Hematopoietic multipotent progenitor cell treated with erythropoietin and hydrocortisone succinate and interleukin-3 and kit ligand, for 8 days (in vitro differentiated cells): ENCODE results near the gene CORO1C.

ENCODE experiments used
- DNase-seq: peaks from one replicate; pipeline ENCODE4 v3.0.0-alpha.2; 2015

CORO1C gene

DNA sequence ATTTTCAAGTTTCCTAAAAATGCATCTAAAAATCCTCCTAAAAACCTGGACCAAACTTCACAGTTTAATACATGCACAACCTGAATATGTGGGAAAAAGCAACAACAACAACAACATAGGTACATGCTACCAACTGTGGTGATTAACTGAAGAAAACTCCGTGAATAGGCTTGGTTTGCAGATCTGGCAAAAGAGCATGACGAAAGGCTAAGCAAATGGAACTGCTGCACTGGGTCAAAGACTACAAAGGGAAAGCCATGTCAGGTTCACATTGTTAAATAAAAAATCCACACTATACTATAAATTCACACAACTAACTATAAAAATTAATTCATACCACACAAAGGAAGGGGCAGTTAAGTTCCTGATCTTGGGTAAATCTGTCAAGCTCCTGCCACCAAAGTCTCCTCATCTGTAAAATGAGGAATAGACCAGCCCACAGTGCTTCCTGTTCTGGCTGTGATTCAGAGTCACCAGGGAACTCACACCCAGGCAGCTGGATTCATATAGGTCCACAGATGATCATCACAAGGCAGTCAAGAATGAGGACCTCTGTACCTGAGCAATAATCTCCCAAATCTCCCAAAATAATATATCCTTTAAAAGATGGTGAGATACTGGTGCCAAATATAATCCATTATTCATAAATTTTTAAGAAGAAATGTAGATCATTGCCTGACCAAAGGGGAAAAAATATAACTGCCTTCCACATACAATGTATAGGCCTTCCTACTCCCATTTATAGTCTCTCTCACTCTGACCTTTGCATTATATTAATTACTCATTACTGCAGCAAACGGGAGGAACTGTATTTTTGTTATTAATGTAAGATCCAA is 7.0 kb downstream of the CORO1C start:
- DNase-seq = no peak

DNA sequence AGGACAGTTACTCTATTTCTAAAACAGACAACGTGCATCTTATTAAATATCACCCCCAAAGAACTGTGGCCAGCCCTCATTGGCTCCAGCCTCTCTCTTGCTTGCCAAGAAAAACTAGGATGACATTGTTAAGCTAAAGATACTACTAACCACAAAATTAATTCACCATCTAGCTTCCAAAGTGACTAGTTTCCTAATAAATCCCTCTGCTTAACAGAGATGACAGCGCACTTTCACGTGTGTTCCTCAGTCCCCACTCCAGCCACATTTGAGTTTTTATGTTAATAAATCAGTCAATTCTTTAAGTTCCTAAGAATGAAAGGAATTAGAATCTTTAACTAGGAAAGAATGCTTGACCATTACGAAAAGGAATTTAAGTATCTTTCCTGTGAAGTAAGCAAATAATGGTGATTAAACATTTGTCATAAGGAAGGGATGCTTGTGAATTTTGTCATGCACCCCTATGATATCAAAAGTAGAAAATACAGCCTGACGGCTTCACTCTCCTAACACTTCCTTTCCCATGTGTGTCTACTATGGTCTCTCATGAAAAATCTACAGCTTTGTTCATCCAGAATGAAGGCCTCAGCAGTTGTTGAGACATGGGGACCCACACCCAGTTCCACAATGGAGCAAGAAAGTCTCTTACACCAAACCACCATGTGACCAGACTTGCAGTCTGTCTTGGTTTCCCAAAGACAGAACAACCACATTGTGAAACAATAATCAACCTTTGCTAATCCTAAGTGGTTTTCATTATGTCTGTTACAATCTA is 8.1 kb downstream of the CORO1C start:
- peak; percentile 54 for DNase-seq

DNA sequence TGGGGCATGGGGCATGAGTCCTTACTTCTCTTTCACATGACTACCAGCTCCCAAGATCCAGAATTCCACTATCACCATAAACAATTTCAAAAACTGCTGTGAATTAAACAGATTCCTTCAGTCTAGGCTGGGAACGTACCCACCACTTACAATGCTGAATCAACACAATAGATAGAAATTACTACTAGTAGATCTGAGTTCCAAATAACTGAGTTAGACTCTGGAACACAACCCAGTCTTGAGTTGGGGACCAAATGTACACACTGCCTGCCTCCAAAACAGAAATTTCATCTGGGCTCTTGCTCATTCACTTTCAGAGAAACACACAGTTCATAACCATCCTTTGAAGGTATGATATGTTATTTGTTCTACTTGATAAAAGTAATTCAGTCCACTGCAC is 8.9 kb downstream of the CORO1C start:
- DNase-seq = no peak

DNA sequence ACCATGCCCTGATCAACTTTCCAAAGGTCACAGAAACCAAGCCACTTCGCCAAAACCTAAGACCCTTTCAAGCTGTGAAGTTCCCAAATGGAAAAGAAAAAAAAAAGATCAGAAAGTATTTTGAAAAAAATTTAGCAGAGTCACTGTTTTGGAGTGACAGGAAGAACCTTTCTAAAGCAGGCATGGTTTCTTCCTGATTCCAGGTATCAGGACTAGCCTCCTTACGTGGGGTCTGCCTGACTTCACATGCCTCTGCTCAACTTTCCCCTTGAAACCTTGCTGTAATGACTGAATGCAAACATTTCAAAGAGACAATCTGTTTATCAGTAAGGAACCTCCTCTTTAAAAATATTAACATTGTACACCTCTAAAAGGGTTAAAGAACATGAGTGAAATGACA is 9.5 kb downstream of the CORO1C start:
- DNase-seq = no peak

DNA sequence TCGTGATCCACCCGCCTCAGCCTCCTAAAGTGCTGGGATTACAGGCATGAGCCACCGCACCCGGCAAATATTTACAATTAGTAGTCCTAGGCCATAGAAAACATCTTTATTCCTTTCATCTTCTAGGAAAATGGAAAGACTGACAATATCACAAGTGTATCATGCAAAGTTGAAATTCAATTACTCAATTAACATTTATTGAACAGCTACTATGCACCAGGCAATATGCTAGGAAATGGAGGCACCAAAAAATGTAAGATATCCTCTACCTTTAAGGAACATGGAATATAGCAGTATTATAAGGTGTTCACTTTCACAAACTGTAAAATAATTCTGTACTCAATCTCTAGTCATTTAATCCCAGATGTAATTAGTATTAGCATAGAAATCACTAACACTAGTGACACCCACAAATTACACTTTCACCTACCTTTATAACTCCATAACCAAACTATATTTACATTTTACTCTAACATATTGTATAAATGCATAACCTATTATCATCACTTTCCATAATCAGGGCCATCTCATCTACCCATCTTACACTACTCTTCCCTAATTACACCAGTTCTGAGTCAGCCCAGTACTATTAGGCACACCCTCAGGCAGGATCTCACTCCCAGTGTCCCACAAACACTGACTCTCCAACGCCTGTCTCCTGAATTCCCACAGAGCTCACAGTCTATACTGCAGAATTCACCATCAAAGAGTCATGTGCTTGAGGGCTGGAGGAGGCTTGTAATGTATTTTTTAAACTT is 10.4 kb downstream of the CORO1C start:
- DNase-seq = no peak

DNA sequence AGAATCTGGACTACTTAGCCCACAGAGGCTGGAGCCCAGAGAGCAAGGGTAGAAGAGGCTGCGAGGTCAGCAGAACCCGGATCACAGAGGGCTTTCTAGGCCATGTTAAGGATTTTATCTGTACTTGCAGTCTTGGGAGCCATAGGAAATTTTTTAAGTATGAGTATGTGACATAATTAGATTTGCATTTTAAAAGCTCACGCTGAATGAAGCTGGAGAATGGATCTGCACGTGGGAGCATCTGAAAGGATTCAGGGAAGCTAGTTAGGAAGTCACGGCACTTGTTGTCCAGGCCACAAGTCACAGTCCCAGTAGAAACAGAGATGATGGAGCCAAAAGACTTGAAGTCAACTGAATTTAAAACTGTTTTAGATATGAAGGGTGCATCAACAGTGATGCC is 14.1 kb downstream of the CORO1C start:
- DNase-seq = no peak

DNA sequence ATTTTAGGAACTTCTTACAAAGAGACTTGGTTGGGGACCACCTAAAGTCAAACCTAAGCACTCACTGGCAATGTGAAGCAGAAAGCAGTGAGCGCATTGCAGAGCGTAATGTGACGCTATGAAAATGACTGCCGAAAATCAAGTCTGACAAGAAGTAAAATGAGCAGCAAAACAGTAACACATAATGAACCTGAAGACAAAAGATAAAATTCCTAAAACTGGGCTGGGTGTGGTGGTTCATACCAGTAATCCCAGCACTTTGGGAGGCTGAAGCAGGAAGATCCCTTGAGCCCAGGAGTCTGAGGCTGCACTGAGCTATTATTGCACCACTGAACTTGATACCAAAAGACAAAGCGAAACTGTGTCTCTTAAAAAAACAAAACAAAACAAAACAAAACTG is 16.5 kb downstream of the CORO1C start:
- no peak for DNase-seq

DNA sequence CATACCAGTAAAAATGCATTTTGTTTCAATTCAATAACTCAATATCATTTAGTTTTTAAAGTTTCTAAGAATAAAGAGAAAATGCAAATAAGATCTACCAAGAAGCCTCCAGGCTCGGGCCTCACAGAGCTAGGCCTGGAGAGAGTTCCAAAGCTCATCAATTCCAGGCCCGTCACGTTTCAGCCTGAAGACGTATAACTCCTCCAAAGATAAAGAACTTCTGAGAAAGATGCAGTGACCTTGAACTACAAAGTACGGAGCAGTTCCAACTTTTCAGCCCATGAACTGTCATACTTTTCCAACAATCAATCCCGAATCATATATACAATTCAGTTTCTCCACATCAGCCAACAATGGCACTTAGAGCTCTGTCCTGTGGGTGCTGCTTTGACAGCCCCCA is 17.8 kb downstream of the CORO1C start:
- DNase-seq = no peak

DNA sequence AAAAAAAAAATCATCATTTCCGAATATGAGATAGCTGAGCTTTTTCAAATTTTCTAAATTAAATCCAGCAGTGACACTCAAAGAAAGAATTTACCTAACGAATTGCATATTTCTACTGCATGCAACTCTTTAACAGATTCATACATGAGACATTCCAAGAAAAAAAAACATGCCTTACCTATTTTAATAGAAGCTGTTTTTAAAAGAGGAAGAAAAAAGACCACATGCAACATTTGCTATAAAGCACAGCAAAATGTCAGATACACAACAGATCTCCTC is 18.5 kb downstream of the CORO1C start:
- DNase-seq = no peak

DNA sequence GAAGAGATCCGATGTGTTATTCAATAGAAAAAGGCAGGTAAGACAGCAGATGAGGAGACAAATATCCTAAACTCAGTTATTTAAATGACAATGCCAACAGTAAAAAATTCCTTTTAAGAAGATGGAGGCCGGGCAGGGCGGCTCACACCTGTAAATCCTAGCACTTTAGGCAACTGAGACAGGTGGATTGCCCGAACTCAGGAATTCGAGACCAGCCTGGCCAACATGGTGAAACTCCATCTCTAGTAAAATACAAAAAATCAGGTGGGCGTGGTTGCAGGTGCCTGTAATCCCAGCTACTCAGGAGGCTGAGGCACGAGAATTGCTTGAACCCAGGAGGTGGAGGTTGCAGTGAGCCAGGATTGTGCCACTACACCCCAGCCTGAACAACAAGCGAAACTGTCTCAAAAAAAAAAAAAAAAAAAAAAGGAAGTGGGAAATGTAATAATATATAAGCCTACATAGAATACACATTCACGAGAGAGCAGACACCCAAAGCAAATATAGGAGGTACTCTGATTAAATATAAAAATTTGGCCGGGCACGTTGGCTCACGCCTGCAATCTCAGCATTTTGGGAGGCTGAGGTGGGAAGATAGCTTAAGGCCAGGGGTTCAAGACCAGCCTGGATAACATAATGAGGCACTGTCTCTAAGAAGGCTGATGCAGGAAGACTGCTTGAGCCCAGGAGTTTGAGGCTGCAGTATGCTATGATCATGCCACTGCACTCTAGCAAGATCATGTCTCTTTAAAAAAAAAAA is 19.0 kb downstream of the CORO1C start:
- no peak for DNase-seq

DNA sequence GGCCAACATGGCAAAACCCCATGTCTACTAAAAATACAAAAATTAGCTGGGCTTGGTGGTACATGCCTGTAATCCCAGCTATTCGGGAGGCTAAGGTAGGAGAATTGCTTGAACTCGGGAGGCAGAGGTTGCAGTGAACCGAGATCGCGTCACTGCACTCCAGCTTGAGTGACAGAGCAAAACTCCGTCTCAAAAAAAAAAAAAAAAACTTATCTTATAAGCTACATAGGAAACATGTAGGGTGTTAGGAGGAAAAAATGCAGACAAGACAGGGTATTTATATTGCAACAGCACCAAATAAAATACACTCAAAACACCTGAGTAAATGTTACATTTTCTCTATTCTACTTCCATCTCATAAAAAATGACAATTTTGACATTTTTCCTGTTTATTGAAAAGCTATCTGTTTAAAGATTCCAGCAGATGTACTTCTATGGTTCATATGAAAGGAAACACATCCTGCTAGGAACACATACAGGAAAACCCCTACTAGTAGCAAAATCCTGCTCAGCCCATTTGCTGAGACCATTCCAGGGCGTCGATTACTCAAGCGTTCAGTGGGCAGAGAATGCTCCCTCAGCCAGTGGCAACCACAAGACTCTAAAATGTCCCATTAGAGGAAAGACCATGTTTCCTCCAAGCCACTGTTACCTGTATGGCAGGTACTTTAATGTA is 19.7 kb downstream of the CORO1C start:
- DNase-seq = no peak

DNA sequence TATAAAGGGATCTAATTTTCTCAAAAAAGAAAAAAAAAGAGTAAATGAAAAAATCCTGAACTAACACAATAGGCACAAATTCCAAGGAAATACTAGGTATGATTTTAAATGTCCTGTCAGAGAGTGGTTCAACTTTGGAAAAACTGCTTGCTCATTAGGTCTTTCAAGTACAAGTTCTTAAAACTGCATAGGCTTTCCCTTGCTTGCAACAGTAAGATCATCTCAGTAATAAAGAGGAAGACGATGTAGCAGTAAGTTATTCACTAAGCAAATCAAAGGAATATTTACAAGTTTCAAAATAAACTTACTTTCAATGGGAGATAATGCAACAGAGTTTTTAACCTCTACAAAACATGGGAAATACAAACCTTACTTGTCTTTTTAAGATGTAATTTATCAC is 21.6 kb downstream of the CORO1C start:
- DNase-seq = no peak

DNA sequence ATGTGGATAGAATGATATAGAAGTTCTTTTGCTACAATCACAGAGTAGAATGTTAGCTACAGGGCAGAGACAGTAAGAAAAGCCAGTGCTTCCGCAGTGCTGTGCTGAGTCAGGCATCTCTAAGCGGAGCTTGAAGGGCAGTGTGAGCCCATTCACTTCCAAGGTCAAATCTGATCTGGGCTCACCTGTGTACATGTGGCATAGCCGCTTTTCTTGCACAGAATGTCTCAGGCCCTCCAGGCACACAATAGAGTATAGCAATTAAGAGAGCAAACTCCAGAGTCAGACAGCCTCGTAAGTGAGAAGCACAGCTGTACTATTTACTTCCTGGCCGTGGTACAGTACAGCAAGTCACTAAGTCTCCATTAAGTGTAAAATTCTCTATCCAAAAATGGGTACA is 26.8 kb downstream of the CORO1C start:
- no peak for DNase-seq

DNA sequence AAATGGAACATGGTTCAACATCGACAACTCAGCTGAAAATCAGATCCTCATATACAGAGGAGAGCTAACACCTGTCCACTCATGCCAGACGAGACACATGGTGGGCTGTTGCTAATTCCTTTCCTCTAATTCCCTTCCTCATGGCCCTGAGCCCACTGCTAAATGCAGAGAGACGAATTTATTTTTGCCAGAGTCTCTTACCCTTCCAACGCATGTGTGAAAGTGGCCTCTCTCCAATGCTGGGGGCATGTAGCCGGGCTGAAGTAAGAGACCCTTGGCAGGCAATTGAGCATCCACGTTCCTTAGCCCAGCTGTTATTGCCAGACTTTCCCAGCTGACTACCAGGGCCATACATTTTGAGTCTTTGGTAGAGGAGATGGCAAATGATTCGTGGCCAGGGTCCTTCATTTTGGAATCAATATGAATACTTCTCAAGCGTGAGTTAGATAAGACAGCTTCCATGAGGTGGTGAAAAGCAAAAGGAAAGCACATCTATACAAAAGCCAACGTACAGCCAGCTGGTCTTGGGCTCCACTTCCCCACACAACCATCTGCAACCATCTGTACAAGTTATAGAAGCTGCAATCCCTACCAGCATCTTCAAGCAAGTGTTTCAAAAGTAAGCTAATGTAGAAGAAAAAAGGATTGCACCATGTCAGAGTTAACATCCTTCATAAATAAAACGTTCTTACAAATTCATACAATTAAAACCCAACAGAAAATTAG is 28.6 kb downstream of the CORO1C start:
- no peak for DNase-seq

DNA sequence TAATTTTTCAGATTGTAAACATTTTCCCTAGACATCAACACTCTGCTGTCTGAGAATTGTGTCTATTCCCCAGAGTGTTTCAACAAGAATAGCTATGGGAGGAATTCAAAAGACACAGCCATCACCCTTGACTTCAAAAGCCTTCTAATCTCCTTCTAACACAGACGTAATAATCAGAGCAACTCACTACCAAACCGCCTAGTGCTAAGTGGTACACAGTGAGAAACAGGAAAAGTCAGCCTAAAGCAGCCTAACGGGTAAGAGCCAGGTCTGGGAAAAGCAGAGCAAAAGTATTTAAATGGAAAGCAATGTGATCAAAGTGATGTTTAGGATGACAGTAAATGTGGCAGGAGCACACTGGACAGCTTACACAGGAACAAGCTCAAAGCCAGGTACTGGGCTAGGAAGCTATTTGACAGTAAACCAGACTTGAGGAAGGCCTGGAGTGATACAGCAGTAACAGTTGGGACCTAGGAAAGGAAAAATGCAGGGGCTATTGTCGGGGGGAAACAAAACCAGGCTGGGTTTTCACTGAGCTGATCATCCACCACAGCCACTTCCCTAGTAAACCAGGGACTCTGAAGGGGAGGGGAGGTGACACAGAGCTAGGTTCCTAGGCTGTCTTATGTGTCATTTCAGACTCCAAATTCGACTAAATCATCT is 29.4 kb downstream of the CORO1C start:
- peak; percentile 69 for DNase-seq

DNA sequence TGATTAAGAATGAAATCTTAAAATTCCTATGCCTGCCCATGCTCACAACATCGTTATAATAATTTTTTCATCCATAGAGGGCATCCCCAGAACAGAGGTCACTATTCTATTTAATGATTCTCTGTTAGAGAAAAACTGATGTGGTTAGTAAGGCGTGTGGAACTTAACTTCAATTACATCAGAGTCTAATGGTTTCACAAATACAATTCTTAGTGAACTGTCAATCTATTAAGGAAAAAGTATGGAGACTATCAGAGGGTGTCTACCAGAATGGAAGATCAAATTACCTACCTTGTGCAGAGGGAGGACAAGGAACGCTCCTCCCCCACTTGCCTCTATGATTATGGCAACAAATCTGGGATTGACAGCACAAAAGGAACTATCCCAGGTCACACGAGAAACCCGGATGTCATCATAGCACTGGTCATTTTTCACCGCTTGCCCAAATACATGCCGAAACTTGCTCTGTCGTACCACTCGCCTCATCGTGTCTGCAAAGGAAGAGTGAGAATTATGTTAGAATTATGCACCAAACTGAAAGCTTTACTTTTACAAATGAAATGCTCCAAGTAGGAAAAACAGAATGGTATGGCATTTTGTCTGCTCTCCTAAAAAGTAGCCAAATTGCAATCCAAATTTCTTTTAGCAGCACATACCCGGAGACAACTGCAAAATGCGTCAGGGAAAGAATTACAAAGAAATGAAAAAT is 30.3 kb downstream of the CORO1C start:
- no peak for DNase-seq

DNA sequence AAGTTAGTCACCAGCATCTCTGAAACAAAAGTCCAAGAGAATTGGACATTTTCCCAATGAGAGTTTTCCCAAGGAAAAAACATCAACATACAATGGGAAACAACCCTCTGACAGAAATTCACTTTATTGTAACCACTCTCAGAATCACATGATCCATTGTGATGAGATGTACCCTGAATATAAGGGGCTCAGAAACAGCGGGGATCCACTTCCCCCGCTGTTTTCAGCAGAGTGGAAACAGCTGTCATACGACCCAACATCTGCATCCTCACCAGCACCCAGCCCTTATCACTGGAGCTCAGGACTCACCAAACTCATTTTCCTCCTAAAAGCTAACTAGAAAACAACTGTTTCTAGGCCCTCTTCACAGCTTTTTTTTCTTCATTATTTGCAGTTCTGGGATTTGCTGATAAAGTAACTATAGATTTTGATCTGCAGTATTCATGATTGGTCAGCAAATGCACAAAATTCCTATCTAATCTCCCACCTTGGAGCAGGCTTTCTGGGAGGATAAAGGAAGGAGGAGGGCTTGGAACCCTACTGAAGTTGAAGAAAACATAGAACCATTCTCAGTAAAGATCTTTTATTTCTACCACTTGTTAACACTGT is 31.3 kb downstream of the CORO1C start:
- DNase-seq = peak; percentile 96

DNA sequence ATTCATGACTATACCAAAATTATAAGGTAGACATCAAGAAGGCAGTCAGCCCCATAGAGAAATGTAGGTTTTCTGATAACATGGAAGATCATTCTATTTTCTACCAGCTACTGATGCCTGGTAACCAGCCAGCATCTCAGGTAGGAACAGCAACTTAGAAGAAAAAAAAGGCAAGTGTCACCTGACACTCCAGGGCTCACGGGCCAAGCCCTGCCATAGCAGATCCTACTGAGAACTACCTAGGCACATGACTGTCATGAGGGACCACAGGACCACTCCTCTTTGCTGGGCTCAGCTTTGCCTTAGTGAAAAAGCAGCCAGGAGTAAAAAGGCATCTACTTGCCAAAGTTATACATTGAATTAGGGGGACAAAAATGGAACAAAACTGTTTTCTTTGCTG is 33.4 kb downstream of the CORO1C start:
- DNase-seq = no peak

DNA sequence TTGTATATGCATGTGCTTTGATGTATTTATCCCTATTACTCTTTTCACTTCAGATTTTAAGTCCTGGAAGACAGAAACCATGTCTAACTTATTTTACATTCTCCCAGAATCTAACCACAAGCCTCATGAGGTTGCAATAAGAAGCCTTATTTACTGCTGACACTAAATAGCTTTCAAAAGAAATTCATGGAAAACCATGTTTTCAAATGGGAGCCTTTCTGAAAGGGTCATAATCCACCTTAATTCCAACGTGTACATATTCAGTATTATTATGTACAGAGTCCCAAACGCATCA is 34.4 kb downstream of the CORO1C start:
- no peak for DNase-seq
